Left lung (tissue), 10 donors: Measurements from ENCODE around the gene FMNL2. TPM values are rescaled to one million over a fixed set of nuclear protein-coding genes. Genes with fewer than 3 reads are reported as not detected.

Experiments
- ATAC-seq: fragments of 200-7000 bp; cut with Tn5 transposase; one replicate; pipeline ENCODE4 v1.9.1; 2020; ENCODE audit warnings: moderate library complexity
- DNase-seq, 4 donors: peaks; one replicate each; pipeline ENCODE4 v3.0.0-alpha.2; 2013 to 2020
- H3K27ac ChIP-seq, 2 donors: fragments of 200-600 bp; sonication (generic) in 1 of 2; one replicate each; pipeline versions ENCODE4 v1.5.0 to v1.8.0; 2020 to 2021
- H3K27me3 ChIP-seq, 2 donors: fragments of 200-600 bp; sonication (generic) in 1 of 2; one replicate each; pipeline versions ENCODE4 v1.5.0 to v1.8.0; 2020 to 2021
- H3K36me3 ChIP-seq, 2 donors: fragments of 200-600 bp; sonication (generic) in 1 of 2; one replicate each; pipeline versions ENCODE4 v1.5.0 to v1.8.0; 2020 to 2021
- H3K4me1 ChIP-seq, 2 donors: fragments of 200-600 bp; one replicate each; pipeline ENCODE4 v1.8.0; 2021
- H3K4me3 ChIP-seq, 2 donors: fragments of 200-600 bp; sonication (generic) in 1 of 2; one replicate each; pipeline versions ENCODE4 v1.5.0 to v1.8.0; 2020 to 2021; ENCODE audit warnings: mild to moderate bottlenecking in 1 of 2
- H3K9me3 ChIP-seq, 2 donors: fragments of 200-600 bp; sonication (generic) in 1 of 2; one replicate each; pipeline versions ENCODE4 v1.5.0 to v1.8.0; 2020 to 2021
- CTCF ChIP-seq, 2 donors: fragments of 200-600 bp; sonication (generic) in 1 of 2; IDR thresholded peaks; one replicate each; pipeline versions ENCODE4 v1.5.0 to v1.8.0; 2021; ENCODE audit warnings: antibody characterized with exemption in 2 of 2
- intact Hi-C, 2 donors: fragments of 100-400 bp; cut with DNase I; formaldehyde crosslinking; loops; one replicate each; pipeline versions ENCODE4 v1.11.2 to v1.14.2; 2022
- polyA plus RNA-seq, 6 donors: library from polyadenylated mRNA; unstranded; fragments of 120-200 nt; gene quantifications; one replicate each; pipeline ENCODE4 v1.2.1, GENCODE V29; 2013; ENCODE audit not compliant: insufficient read length in 6 of 6
- total RNA-seq, 2 donors: library from RNA; stranded (reverse); fragmentation: NEBNext Ultra II Directional; extraction: Animal tissue kit (Norgen Biotek cat#: 25700); gene quantifications; one replicate each; pipeline ENCODE4 v1.2.1, GENCODE V29; 2021
- donor health status: DM: no; HTN: yes; CAD: no.
- donor health status: DM: no; HTN: no; CAD: no.

The FMNL2 gene
- total and polyA plus RNA-seq, 8 donors, result 36.3 to 90.0 (median 77.7) TPM

- Histone ChIP-seq H3K4me1 (peaks cover 0 to 6% of the 10 kb centered on the region in 2 donors), H3K36me3 (no peaks in the 10 kb centered on the region), H3K4me3 (no peak overlapping the region), H3K9me3 (no peaks in the 10 kb centered on the region), H3K27ac (no peak overlapping the region), H3K27me3 (no peaks in the 10 kb centered on the region)
- no peak for ATAC-seq
- DNase-seq, result no peak
- no peak for TF ChIP-seq CTCF (IDR thresholded peaks at IDR 0.05)
- intact Hi-C loops, result no loop called here
Measured at GRCh38 chr2:152375174-152375573, 40.2 kb downstream of the FMNL2 start.

GRCh38 chr2:152376385-152376784 is 41.4 kb downstream of the FMNL2 start:
- H3K27me3 ChIP-seq, result no peaks in the 10 kb centered on the region
- no peak for TF ChIP-seq CTCF (IDR thresholded peaks at IDR 0.05)
- H3K36me3 ChIP-seq, result no peaks in the 10 kb centered on the region
- DNase-seq, result no peak
- H3K9me3 ChIP-seq, result no peaks in the 10 kb centered on the region
- peaks cover 0 to 6% of the 10 kb centered on the region in 2 donors for H3K4me1 ChIP-seq
- intact Hi-C loops, result no loop called here
- H3K27ac ChIP-seq, result no peak overlapping the region
- ATAC-seq, result no peak
- H3K4me3 ChIP-seq, result no peak overlapping the region

GRCh38 chr2:152376968-152377367 is 42.0 kb downstream of the FMNL2 start:
- Histone ChIP-seq H3K9me3 (no peaks in the 10 kb centered on the region), H3K4me3 (no peak overlapping the region), H3K27me3 (no peaks in the 10 kb centered on the region), H3K27ac (no peak overlapping the region), H3K4me1 (peaks cover 0 to 6% of the 10 kb centered on the region in 2 donors), H3K36me3 (no peaks in the 10 kb centered on the region)
- intact Hi-C loops, result no loop called here
- no peak for TF ChIP-seq CTCF (IDR thresholded peaks at IDR 0.05)
- no peak for DNase-seq
- no peak for ATAC-seq

- Histone ChIP-seq H3K9me3 (no peaks in the 10 kb centered on the region), H3K27me3 (no peaks in the 10 kb centered on the region), H3K36me3 (no peaks in the 10 kb centered on the region), H3K4me3 (no peak overlapping the region), H3K4me1 (peaks cover 0 to 6% of the 10 kb centered on the region in 2 donors), H3K27ac (no peak overlapping the region)
- ATAC-seq (no peak), DNase-seq (no peak)
- intact Hi-C loops, result no loop called here
- no peak for TF ChIP-seq CTCF (IDR thresholded peaks at IDR 0.05)
Measured at GRCh38 chr2:152379089-152379488, 44.1 kb downstream of the FMNL2 start.

- Histone ChIP-seq H3K4me3 (no peak overlapping the region), H3K27me3 (no peaks in the 10 kb centered on the region), H3K36me3 (no peaks in the 10 kb centered on the region), H3K27ac (no peak overlapping the region), H3K9me3 (no peaks in the 10 kb centered on the region), H3K4me1 (peaks cover 0 to 10% of the 10 kb centered on the region in 2 donors)
- no peak for TF ChIP-seq CTCF (IDR thresholded peaks at IDR 0.05)
- DNase-seq (no peak), ATAC-seq (no peak)
- intact Hi-C loops, result no loop called here
Measured at GRCh38 chr2:152380261-152381055, 45.5 kb downstream of the FMNL2 start.
